ENCODE data around the gene CELF6.

CELF6 gene

GRCh38 chr15:72271221-72271620 is 48.7 kb downstream of the CELF6 start:
- no peak for DNase-seq

GRCh38 chr15:72269739-72270138 is 50.2 kb downstream of the CELF6 start:
- no peak for DNase-seq

GRCh38 chr15:72265031-72265430 is 54.9 kb downstream of the CELF6 start:
- DNase-seq, result no peak

- DNase-seq, result no peak
Measured at GRCh38 chr15:72252663-72253299, 67.2 kb downstream of the CELF6 start.

- DNase-seq, result no peak
Measured at GRCh38 chr15:72249142-72249810, 70.7 kb downstream of the CELF6 start.

- no peak for DNase-seq
Measured at GRCh38 chr15:72248514-72248913, 71.4 kb downstream of the CELF6 start.

GRCh38 chr15:72242775-72243370 is 77.1 kb downstream of the CELF6 start:
- no peak for DNase-seq

- no peak for DNase-seq
Measured at GRCh38 chr15:72239652-72240051, 80.3 kb downstream of the CELF6 start.

- no peak for DNase-seq
Measured at GRCh38 chr15:72238586-72238985, 81.4 kb downstream of the CELF6 start.

GRCh38 chr15:72237853-72238224 is 82.1 kb downstream of the CELF6 start:
- no peak for DNase-seq

GRCh38 chr15:72237029-72237852 is 82.7 kb downstream of the CELF6 start:
- peak; percentile 86 for DNase-seq

- DNase-seq, result no peak
Measured at GRCh38 chr15:72236381-72237003, 83.5 kb downstream of the CELF6 start.

- DNase-seq, result no peak
Measured at GRCh38 chr15:72235298-72235697, 84.7 kb downstream of the CELF6 start.
